Mammary epithelial cell (primary cell): Measurements from ENCODE around the gene DTL.

Source experiments
- CTCF ChIP-seq, 2 donors: IDR thresholded peaks in 1 of 2; conservative IDR thresholded peaks in 1 of 2; 2 replicates each; pipeline ENCODE4 v1.5.1; 2011 to 2012; ENCODE audit warnings: inconsistent platforms in 2 of 2, low read length in 2 of 2, mild to moderate bottlenecking in 2 of 2, control low read depth in 1 of 2, low read depth in 1 of 2; ENCODE audit not compliant: insufficient read depth in 1 of 2; ENCODE audit errors: extremely low read depth in 1 of 2
- EZH2 ChIP-seq: IDR thresholded peaks from 2 replicates; pipeline ENCODE4 v1.6.1; 2012; ENCODE audit warnings: low read length, inconsistent platforms, borderline replicate concordance

GRCh38 chr1:212106286-212106792 is 70.8 kb downstream of the DTL start:
- no peak for TF ChIP-seq CTCF (conservative IDR thresholded peaks at IDR 0.05 in 1 of 2, IDR thresholded peaks at IDR 0.05 in 1 of 2; ENCODE audit: extremely low read depth in 1 of 2, insufficient read depth in 1 of 2, low read depth in 1 of 2, low read length in 2 of 2)
- TF ChIP-seq EZH2 = no peak
